Right atrium auricular region (tissue), 2 donors: Measurements from ENCODE around the gene PNKD. TPM values are rescaled to one million over a fixed set of nuclear protein-coding genes. Genes with fewer than 3 reads are reported as not detected.

Source experiments
- DNase-seq: peaks from one replicate; pipeline ENCODE4 v3.0.0-alpha.2; 2019; ENCODE audit warnings: low spot score
- H3K27ac ChIP-seq, 2 donors: fragments of 200-600 bp; sonication (generic); 1 replicate in 1 of 2; 2 replicates in 1 of 2; pipeline ENCODE4 v1.5.1; 2016 to 2019
- H3K27me3 ChIP-seq, 2 donors: fragments of 200-600 bp; sonication (generic); one replicate each; pipeline versions ENCODE4 v1.5.1 to v1.6.0; 2017 to 2019
- H3K36me3 ChIP-seq: fragments of 200-600 bp; sonication (generic); one replicate; pipeline ENCODE4 v1.5.1; 2016
- H3K4me1 ChIP-seq, 2 donors: fragments of 200-600 bp; sonication (generic); one replicate each; pipeline versions ENCODE4 v1.5.1 to v1.6.0; 2017 to 2019
- H3K4me3 ChIP-seq, 2 donors: fragments of 200-600 bp; sonication (generic); 1 replicate in 1 of 2; 2 replicates in 1 of 2; pipeline ENCODE4 v1.5.1; 2017 to 2019; ENCODE audit warnings: mild to moderate bottlenecking in 1 of 2, moderate library complexity in 1 of 2
- H3K9me3 ChIP-seq, 2 donors: fragments of 200-600 bp; sonication (generic); one replicate each; pipeline ENCODE4 v1.5.1; 2019
- CTCF ChIP-seq, 2 donors: fragments of 200-600 bp; sonication (generic); IDR thresholded peaks; one replicate each; pipeline ENCODE4 v1.5.1; 2019; ENCODE audit warnings: antibody characterized with exemption in 2 of 2
- total RNA-seq, 2 donors: library from RNA; depleted of rRNA; stranded (reverse); fragments of >200 nt; gene quantifications; one replicate each; pipeline ENCODE4 v1.1.0, GENCODE V29; 2016

PNKD gene
- total RNA-seq, 2 donors from 2014 or later, result 54.5 to 71.4 TPM

- peaks cover 0 to 33% of the 10 kb centered on the region in 2 donors for H3K4me1 ChIP-seq
These were observed 3.9 kb upstream of the PNKD start for GRCh38 chr2:218266316-218266979.

GRCh38 chr2:218267259-218267658 is 3.1 kb upstream of the PNKD start:
- no peak for DNase-seq
- Histone ChIP-seq H3K4me1 (peaks cover 0 to 33% of the 10 kb centered on the region in 2 donors), H3K27me3 (no peaks in the 10 kb centered on the region), H3K9me3 (no peaks in the 10 kb centered on the region), H3K36me3 (peaks cover 49% of the 10 kb centered on the region), H3K27ac (no peak overlapping the region), H3K4me3 (no peak overlapping the region)
- no peak for TF ChIP-seq CTCF (IDR thresholded peaks at IDR 0.05)

More at GRCh38 chr2:218266316-218266979, 3.9 kb upstream of the PNKD start:
- Histone ChIP-seq H3K27me3 (no peaks in the 10 kb centered on the region), H3K27ac (no peak overlapping the region), H3K36me3 (peaks cover 49% of the 10 kb centered on the region), H3K9me3 (no peaks in the 10 kb centered on the region), H3K4me3 (no peak overlapping the region)
- DNase-seq, result no peak
- TF ChIP-seq CTCF (IDR thresholded peaks at IDR 0.05), result no peak

- Histone ChIP-seq H3K36me3 (peaks cover 46% of the 10 kb centered on the region), H3K4me1 (peaks cover 0 to 40% of the 10 kb centered on the region in 2 donors), H3K27ac (peak overlapping the region; percentile 73 to 77), H3K27me3 (no peaks in the 10 kb centered on the region), H3K9me3 (no peaks in the 10 kb centered on the region), H3K4me3 (peak overlapping the region; percentile 66 to 90)
- no peak for DNase-seq
- no peak for TF ChIP-seq CTCF (IDR thresholded peaks at IDR 0.05)
These were observed 585 bp downstream of the PNKD start for GRCh38 chr2:218270721-218271486.

- H3K27ac ChIP-seq, result peak overlapping the region; percentile 73 to 77
- DNase-seq, result no peak
- peaks cover 0 to 40% of the 10 kb centered on the region in 2 donors for H3K4me1 ChIP-seq
- H3K36me3 ChIP-seq, result peaks cover 46% of the 10 kb centered on the region
- no peaks in the 10 kb centered on the region for H3K9me3 ChIP-seq
- TF ChIP-seq CTCF (IDR thresholded peaks at IDR 0.05), result no peak
- no peaks in the 10 kb centered on the region for H3K27me3 ChIP-seq
- H3K4me3 ChIP-seq, result peak overlapping the region; percentile 66 to 90
These were observed 1.1 kb downstream of the PNKD start for GRCh38 chr2:218271487-218271797.

GRCh38 chr2:218271865-218272530 is 1.7 kb downstream of the PNKD start:
- Histone ChIP-seq H3K36me3 (peaks cover 46% of the 10 kb centered on the region), H3K27me3 (no peaks in the 10 kb centered on the region), H3K9me3 (no peaks in the 10 kb centered on the region), H3K4me3 (no peak overlapping the region), H3K4me1 (peaks cover 0 to 40% of the 10 kb centered on the region in 2 donors), H3K27ac (peak overlapping the region; percentile 77)
- DNase-seq, result no peak
- no peak for TF ChIP-seq CTCF (IDR thresholded peaks at IDR 0.05)
